Colonic mucosa (tissue), 4 donors: ENCODE data around the gene NTF4. TPM values are rescaled to one million over a fixed set of nuclear protein-coding genes. Genes with fewer than 3 reads are reported as not detected.
"Not testable (repeated sequence)": the region's sequence is repeated elsewhere in the genome, so short reads cannot be mapped to it uniquely, and the experiment has no call there.

Experiments
- DNase-seq: peaks from one replicate; pipeline ENCODE4 v3.0.0-alpha.2; 2020
- H3K27ac ChIP-seq: fragments of 200-600 bp; one replicate; pipeline ENCODE4 v1.8.0; 2021
- H3K27me3 ChIP-seq: fragments of 200-600 bp; one replicate; pipeline ENCODE4 v1.8.0; 2021
- H3K36me3 ChIP-seq: fragments of 200-600 bp; one replicate; pipeline ENCODE4 v1.8.0; 2021
- H3K4me1 ChIP-seq: fragments of 200-600 bp; one replicate; pipeline ENCODE4 v1.8.0; 2021; ENCODE audit warnings: mild to moderate bottlenecking
- H3K4me3 ChIP-seq: fragments of 200-600 bp; one replicate; pipeline ENCODE4 v1.8.0; 2021
- H3K9ac ChIP-seq, 2 donors: one replicate each; pipeline ENCODE4 v1.7.0; 2013; ENCODE audit warnings: control low read depth in 2 of 2, low read depth in 2 of 2, low read length in 2 of 2
- H3K9me3 ChIP-seq: fragments of 200-600 bp; one replicate; pipeline ENCODE4 v1.8.0; 2021
- CTCF ChIP-seq: fragments of 200-600 bp; IDR thresholded peaks from one replicate; pipeline ENCODE4 v1.8.0; 2022; ENCODE audit warnings: antibody characterized with exemption, mild to moderate bottlenecking
- intact Hi-C: fragments of 100-400 bp; cut with DNase I; formaldehyde crosslinking; loops from one replicate; pipeline ENCODE4 v1.14.1; 2022
- total RNA-seq, 2 donors: library from RNA; stranded (reverse); fragmentation: NEBNext Ultra II Directional in 1 of 2; extraction: Animal tissue kit (Norgen Biotek cat#: 25700) in 1 of 2; gene quantifications; one replicate each; pipeline ENCODE4 v1.2.1, GENCODE V29; 2021
- donor health status: healthy.
- donor health status: DM: no; HTN: no; CAD: no.
- donor health status: DM: no; HTN: no; CAD: no.

NTF4 gene
- total RNA-seq, 2 donors from 2014 or later = not detected

- Histone ChIP-seq H3K9me3 (no peaks in the 10 kb centered on the region), H3K27me3 (peaks cover 13% of the 10 kb centered on the region), H3K4me3 (no peak overlapping the region), H3K9ac (no peak overlapping the region), H3K4me1 (peaks cover 4% of the 10 kb centered on the region), H3K27ac (no peak overlapping the region), H3K36me3 (no peaks in the 10 kb centered on the region)
- DNase-seq = peak; percentile 31
- intact Hi-C loops = no loop called here
- no peak for TF ChIP-seq CTCF
Observed at GRCh38 chr19:49058562-49058961, 6.1 kb downstream of the NTF4 start.

GRCh38 chr19:49057636-49058234 lies 6.9 kb downstream of the NTF4 start, which contains the start of gene CGB7:
Gene CGB7 (minus strand): TSS chr19:49057749. CDS start chr19:49055375, 2,374 bp downstream.
- no peak for TF ChIP-seq CTCF
- intact Hi-C loops = no loop called here
- Histone ChIP-seq H3K4me1 (peaks cover 4% of the 10 kb centered on the region), H3K9me3 (no peaks in the 10 kb centered on the region), H3K27me3 (peaks cover 13% of the 10 kb centered on the region), H3K9ac (peak within 1 kb of the TSS in 1 of 2 donors; percentile 50), H3K27ac (no peak within 1 kb of the TSS), H3K36me3 (no peaks in the 10 kb centered on the region), H3K4me3 (peak within 1 kb of the TSS; percentile 28)
- peak; percentile 89 for DNase-seq

- peak overlapping the region in 1 of 2 donors; percentile 50 for H3K9ac ChIP-seq
- H3K27ac ChIP-seq, intact Hi-C loops, H3K4me1 ChIP-seq, H3K9me3 ChIP-seq, H3K36me3 ChIP-seq, DNase-seq: not testable (repeated sequence)
- peak overlapping the region; percentile 28 for H3K4me3 ChIP-seq
- H3K27me3 ChIP-seq = peaks cover 13% of the 10 kb centered on the region
Observed at GRCh38 chr19:49056902-49057596, 7.6 kb downstream of the NTF4 start.

- Histone ChIP-seq H3K27me3 (peaks cover 13% of the 10 kb centered on the region), H3K9ac (peak overlapping the region; percentile 26 to 50), H3K9me3 (no peaks in the 10 kb centered on the region), H3K4me3 (peak overlapping the region; percentile 28), H3K36me3 (no peaks in the 10 kb centered on the region), H3K4me1 (peaks cover 4% of the 10 kb centered on the region), H3K27ac (no peak overlapping the region)
- TF ChIP-seq CTCF = no peak
- intact Hi-C loops = no loop called here
- DNase-seq = peak; percentile 72
Observed at GRCh38 chr19:49056101-49056901, 8.3 kb downstream of the NTF4 start.

- H3K4me3 ChIP-seq, H3K4me1 ChIP-seq, DNase-seq, H3K27me3 ChIP-seq, H3K27ac ChIP-seq, H3K9me3 ChIP-seq, intact Hi-C loops, H3K36me3 ChIP-seq, H3K9ac ChIP-seq: not testable (repeated sequence)
Observed at GRCh38 chr19:49050376-49051033, 14.1 kb downstream of the NTF4 start.

GRCh38 chr19:49049834-49050233 lies 14.8 kb downstream of the NTF4 start:
- H3K9ac ChIP-seq, H3K4me3 ChIP-seq, H3K4me1 ChIP-seq, H3K27me3 ChIP-seq, intact Hi-C loops, H3K9me3 ChIP-seq, H3K36me3 ChIP-seq, DNase-seq, H3K27ac ChIP-seq: not testable (repeated sequence)

GRCh38 chr19:49049011-49049410 lies 15.6 kb downstream of the NTF4 start, which contains the start of gene CGB8:
Gene CGB8 (minus strand): TSS chr19:49049111. CDS start chr19:49048739, 372 bp downstream.
- H3K4me3 ChIP-seq, H3K36me3 ChIP-seq, H3K9ac ChIP-seq, H3K4me1 ChIP-seq, H3K9me3 ChIP-seq, DNase-seq, intact Hi-C loops, H3K27me3 ChIP-seq, H3K27ac ChIP-seq: not testable (repeated sequence)

GRCh38 chr19:49043548-49043947 lies 21.1 kb downstream of the NTF4 start, which contains the start of gene CGB5:
Gene CGB5 (plus strand): TSS chr19:49043848. CDS start chr19:49044210, 362 bp downstream.
- H3K4me3 ChIP-seq, H3K4me1 ChIP-seq, H3K36me3 ChIP-seq, H3K27ac ChIP-seq, intact Hi-C loops, H3K9ac ChIP-seq, DNase-seq, H3K27me3 ChIP-seq, H3K9me3 ChIP-seq: not testable (repeated sequence)

GRCh38 chr19:49042666-49043065 lies 22.0 kb downstream of the NTF4 start:
- H3K4me3 ChIP-seq, H3K36me3 ChIP-seq, H3K9ac ChIP-seq, H3K27ac ChIP-seq, H3K9me3 ChIP-seq, H3K4me1 ChIP-seq, H3K27me3 ChIP-seq, intact Hi-C loops, DNase-seq: not testable (repeated sequence)
